ENCODE data around the gene CTCF.

The CTCF gene

DNA sequence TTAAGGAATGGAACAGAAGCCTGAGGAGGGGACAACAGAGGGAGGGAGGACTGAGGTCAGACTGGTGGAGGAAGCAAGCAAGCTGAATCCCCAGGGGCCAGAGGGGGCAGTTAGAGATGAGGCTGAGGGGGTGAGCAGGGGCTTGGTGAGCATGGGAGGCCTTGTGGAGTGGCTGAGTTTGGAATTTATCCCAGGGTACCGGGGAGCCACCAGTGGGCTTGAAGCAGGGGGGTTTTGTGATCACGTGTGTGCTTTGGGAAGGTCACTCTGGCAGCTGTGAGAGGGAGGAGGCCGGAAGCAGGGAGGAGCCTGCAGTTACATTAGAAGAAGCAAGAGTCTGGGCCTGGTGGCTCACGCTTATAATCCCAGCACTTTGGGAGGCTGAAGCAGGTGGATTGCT, 9.8 kb upstream of the CTCF start:
- TF ChIP-seq, protein P1, sequence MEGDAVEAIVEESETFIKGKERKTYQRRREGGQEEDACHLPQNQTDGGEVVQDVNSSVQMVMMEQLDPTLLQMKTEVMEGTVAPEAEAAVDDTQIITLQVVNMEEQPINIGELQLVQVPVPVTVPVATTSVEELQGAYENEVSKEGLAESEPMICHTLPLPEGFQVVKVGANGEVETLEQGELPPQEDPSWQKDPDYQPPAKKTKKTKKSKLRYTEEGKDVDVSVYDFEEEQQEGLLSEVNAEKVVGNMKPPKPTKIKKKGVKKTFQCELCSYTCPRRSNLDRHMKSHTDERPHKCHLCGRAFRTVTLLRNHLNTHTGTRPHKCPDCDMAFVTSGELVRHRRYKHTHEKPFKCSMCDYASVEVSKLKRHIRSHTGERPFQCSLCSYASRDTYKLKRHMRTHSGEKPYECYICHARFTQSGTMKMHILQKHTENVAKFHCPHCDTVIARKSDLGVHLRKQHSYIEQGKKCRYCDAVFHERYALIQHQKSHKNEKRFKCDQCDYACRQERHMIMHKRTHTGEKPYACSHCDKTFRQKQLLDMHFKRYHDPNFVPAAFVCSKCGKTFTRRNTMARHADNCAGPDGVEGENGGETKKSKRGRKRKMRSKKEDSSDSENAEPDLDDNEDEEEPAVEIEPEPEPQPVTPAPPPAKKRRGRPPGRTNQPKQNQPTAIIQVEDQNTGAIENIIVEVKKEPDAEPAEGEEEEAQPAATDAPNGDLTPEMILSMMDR (IDR thresholded peaks at IDR 0.05) = no peak
- Histone ChIP-seq H3K27ac (no peak overlapping the region), H3K27me3 (no peaks in the 10 kb centered on the region), H3K9me3 (no peaks in the 10 kb centered on the region), H3K4me1 (ENCODE audit: control insufficient read depth in 1 of 2, insufficient read depth in 1 of 2, low read depth in 1 of 2, low read length in 1 of 2) (peaks cover 10 to 11% of the 10 kb centered on the region in 2 experiments), H3K36me3 (peaks cover 7% of the 10 kb centered on the region), H3K4me3 (ENCODE audit: low read depth in 1 of 2, low read length in 1 of 2) (no peak overlapping the region)

DNA sequence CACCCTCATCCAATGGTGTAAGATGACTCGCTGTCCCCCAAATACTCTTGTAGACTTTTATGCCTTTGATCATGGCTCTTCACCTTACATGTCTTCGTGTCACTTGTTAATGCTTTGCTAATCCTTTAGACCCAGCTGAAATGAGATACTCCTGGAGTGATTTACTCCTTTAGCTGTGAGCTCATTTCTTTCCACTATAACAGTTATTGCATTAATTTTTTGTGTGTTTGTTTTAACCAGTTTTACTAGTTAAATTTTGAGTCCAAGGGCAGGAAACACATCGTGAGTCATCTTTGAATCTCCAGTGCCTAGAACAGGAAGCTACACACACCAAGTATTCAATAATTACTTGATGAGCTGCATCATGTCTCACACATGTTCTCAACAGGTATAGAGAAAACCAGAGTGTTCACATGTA, 6.5 kb upstream of the CTCF start:
- Histone ChIP-seq H3K4me3 (ENCODE audit: low read depth in 1 of 2, low read length in 1 of 2) (no peak overlapping the region), H3K36me3 (no peaks in the 10 kb centered on the region), H3K9me3 (no peaks in the 10 kb centered on the region), H3K27ac (no peak overlapping the region), H3K4me1 (ENCODE audit: control insufficient read depth in 1 of 2, insufficient read depth in 1 of 2, low read depth in 1 of 2, low read length in 1 of 2) (peaks cover 8 to 9% of the 10 kb centered on the region in 2 experiments), H3K27me3 (no peaks in the 10 kb centered on the region)
- TF ChIP-seq, protein P1 (IDR thresholded peaks at IDR 0.05) = no peak

DNA sequence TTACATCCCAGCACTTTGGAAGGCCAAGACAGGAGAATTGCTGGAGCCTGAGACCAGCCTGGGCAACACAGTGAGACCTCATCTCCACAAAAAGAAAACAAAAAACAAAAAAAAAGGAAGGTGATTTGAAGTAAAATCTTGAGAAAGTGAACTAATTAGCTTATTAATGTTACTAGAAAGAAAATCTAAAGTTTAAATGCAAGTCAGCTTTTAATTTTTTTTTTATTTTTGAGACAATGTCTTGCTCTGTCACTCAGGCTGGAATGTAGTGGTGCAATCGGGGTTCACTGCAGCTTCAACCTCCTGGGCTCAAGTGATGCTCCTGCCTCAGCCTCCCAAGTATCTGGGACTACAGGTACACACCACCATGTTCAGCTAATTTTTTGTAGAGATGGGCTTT, 3.5 kb upstream of the CTCF start:
- TF ChIP-seq, protein P1 (IDR thresholded peaks at IDR 0.05) = no peak
- Histone ChIP-seq H3K4me3 (ENCODE audit: low read depth in 1 of 2, low read length in 1 of 2) (no peak overlapping the region), H3K9me3 (no peaks in the 10 kb centered on the region), H3K27ac (no peak overlapping the region), H3K27me3 (no peaks in the 10 kb centered on the region), H3K36me3 (no peaks in the 10 kb centered on the region), H3K4me1 (ENCODE audit: control insufficient read depth in 1 of 2, insufficient read depth in 1 of 2, low read depth in 1 of 2, low read length in 1 of 2) (peaks cover 22 to 23% of the 10 kb centered on the region in 2 experiments)

DNA sequence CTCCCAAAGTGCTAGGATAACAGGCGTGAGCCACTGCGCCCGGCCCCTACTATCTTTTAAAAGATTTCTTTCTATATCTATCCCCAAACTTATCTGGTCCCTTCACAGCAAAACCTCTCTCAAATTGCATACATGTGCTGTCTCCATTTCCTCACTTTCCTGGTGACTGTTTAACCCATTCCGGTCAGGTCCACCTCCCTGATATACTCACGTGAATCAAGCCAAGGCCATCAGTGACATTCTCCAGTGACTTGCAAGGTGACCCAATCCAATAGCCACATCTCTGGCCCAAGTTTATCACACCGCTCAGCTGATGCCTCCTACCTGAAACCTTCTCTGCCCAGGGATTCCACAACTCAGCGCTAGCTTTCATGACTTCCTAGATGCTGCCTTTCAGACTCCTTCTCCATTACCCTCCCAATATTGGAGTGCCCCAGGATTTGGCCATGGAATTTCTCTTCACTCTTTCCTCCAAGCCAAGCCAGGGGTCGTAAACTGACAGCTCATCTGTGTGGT, 1.4 kb upstream of the CTCF start:
- H3K27me3 ChIP-seq = no peaks in the 10 kb centered on the region
- no peaks in the 10 kb centered on the region for H3K36me3 ChIP-seq
- H3K27ac ChIP-seq = peak overlapping the region; percentile 99
- peaks cover 30 to 33% of the 10 kb centered on the region in 2 experiments for H3K4me1 ChIP-seq (ENCODE audit: control insufficient read depth in 1 of 2, insufficient read depth in 1 of 2, low read depth in 1 of 2, low read length in 1 of 2)
- H3K9me3 ChIP-seq = no peaks in the 10 kb centered on the region
- TF ChIP-seq, protein P1 (IDR thresholded peaks at IDR 0.05) = no peak
- peak overlapping the region in 1 of 2 experiments; percentile 94 for H3K4me3 ChIP-seq (ENCODE audit: low read depth in 1 of 2, low read length in 1 of 2)

DNA sequence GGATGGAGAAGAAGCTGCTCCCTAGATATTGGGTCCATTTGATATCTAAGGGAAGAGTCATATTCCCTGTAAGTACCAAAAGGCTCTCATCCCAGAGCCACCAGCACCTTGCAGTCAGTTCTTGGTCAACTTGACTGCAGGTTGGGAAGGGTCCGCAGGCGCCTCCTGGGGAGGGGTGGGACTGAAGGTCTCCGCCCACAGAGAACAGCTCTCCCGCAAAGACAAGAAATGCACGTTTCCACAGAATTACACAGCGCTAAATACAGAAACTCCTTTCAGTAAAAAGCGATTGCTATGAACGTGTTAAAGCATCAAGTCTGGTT, 864 bp upstream of the CTCF start:
- Histone ChIP-seq H3K27me3 (no peaks in the 10 kb centered on the region), H3K4me3 (ENCODE audit: low read depth in 1 of 2, low read length in 1 of 2) (peak overlapping the region; percentile 94 to 98), H3K4me1 (ENCODE audit: control insufficient read depth in 1 of 2, insufficient read depth in 1 of 2, low read depth in 1 of 2, low read length in 1 of 2) (peaks cover 30 to 33% of the 10 kb centered on the region in 2 experiments), H3K27ac (peak overlapping the region; percentile 99), H3K9me3 (no peaks in the 10 kb centered on the region), H3K36me3 (no peaks in the 10 kb centered on the region)
- TF ChIP-seq, protein P1 (IDR thresholded peaks at IDR 0.05) = no peak

Measured in neutrophil (primary cell).